Activated CD4-positive, alpha-beta T cell treated with anti-CD3 and anti-CD28 coated beads for 1 hour (primary cell): ENCODE measurements around the gene CTDSPL.

ENCODE experiments used
- DNase-seq: peaks from one replicate; pipeline ENCODE4 v3.0.0-alpha.2; 2020

The CTDSPL gene

GRCh38 chr3:37853691-37854413, 7.8 kb upstream of the CTDSPL start:
- no peak for DNase-seq

- DNase-seq = peak; percentile 65
These were observed 6.2 kb upstream of the CTDSPL start for GRCh38 chr3:37855363-37855970.

- DNase-seq = no peak
These were observed 5.3 kb upstream of the CTDSPL start for GRCh38 chr3:37856381-37856780.

GRCh38 chr3:37858742-37859141, 2.9 kb upstream of the CTDSPL start:
- DNase-seq = no peak

GRCh38 chr3:37859354-37859753, 2.3 kb upstream of the CTDSPL start:
- DNase-seq = no peak

- no peak for DNase-seq
These were observed 1.8 kb upstream of the CTDSPL start for GRCh38 chr3:37859908-37860199.

- DNase-seq = peak; percentile 31
These were observed 681 bp downstream of the CTDSPL start for GRCh38 chr3:37862219-37862902.

GRCh38 chr3:37862903-37863815, 1.5 kb downstream of the CTDSPL start:
- no peak for DNase-seq

- DNase-seq = no peak
These were observed 2.5 kb downstream of the CTDSPL start for GRCh38 chr3:37863949-37864822.

GRCh38 chr3:37864904-37865303, 3.2 kb downstream of the CTDSPL start:
- DNase-seq = no peak

- DNase-seq = no peak
These were observed 5.5 kb downstream of the CTDSPL start for GRCh38 chr3:37867144-37867543.

- DNase-seq = no peak
These were observed 10.2 kb downstream of the CTDSPL start for GRCh38 chr3:37871858-37872257.

GRCh38 chr3:37872413-37873160, 10.9 kb downstream of the CTDSPL start:
- DNase-seq = no peak

- DNase-seq = no peak
These were observed 14.6 kb downstream of the CTDSPL start for GRCh38 chr3:37876279-37876678.

GRCh38 chr3:37882711-37883110, 21.0 kb downstream of the CTDSPL start:
- DNase-seq = no peak

GRCh38 chr3:37885814-37886213, 24.1 kb downstream of the CTDSPL start:
- DNase-seq = no peak

GRCh38 chr3:37886395-37886794, 24.7 kb downstream of the CTDSPL start:
- no peak for DNase-seq

- no peak for DNase-seq
These were observed 25.4 kb downstream of the CTDSPL start for GRCh38 chr3:37887062-37887461.

- DNase-seq = no peak
These were observed 26.1 kb downstream of the CTDSPL start for GRCh38 chr3:37887824-37888223.

- no peak for DNase-seq
These were observed 26.7 kb downstream of the CTDSPL start for GRCh38 chr3:37888421-37888820.

GRCh38 chr3:37890522-37890921, 28.8 kb downstream of the CTDSPL start:
- no peak for DNase-seq

- DNase-seq = no peak
These were observed 29.5 kb downstream of the CTDSPL start for GRCh38 chr3:37891227-37891626.
